Stimulated activated CD4-positive, alpha-beta T cell treated with anti-CD3 and anti-CD28 coated beads, Interleukin-2, amount 100 ng/mL, for 48 hours (primary cell): ENCODE measurements around the gene UBALD2.
"Not testable (repeated sequence)": the region's sequence is repeated elsewhere in the genome, so short reads cannot be mapped to it uniquely, and the experiment has no call there.

Experiments used
- DNase-seq, 2 donors: peaks; one replicate each; pipeline ENCODE4 v3.0.0-alpha.2; 2020

Gene UBALD2

GRCh38 chr17:76264755-76265623 lies at the start of gene UBALD2:
Gene UBALD2 (plus strand): TSS chr17:76265348. CDS start chr17:76265506, 158 bp downstream.
- DNase-seq, result peak; percentile 97 to 98

GRCh38 chr17:76217081-76217480 lies 48.1 kb upstream of the UBALD2 start:
- DNase-seq, result no peak

- DNase-seq, result no peak
These were observed 45.3 kb upstream of the UBALD2 start for GRCh38 chr17:76219670-76220383.

GRCh38 chr17:76223802-76224201 lies 41.3 kb upstream of the UBALD2 start:
- DNase-seq, result no peak

GRCh38 chr17:76225373-76226086 lies 39.6 kb upstream of the UBALD2 start:
- not testable (repeated sequence) for DNase-seq

- DNase-seq, result not testable (repeated sequence)
These were observed 38.4 kb upstream of the UBALD2 start for GRCh38 chr17:76226749-76227148.

GRCh38 chr17:76232342-76232741 lies 32.8 kb upstream of the UBALD2 start:
- no peak for DNase-seq

GRCh38 chr17:76233588-76234353 lies 31.4 kb upstream of the UBALD2 start:
- DNase-seq, result no peak

- DNase-seq, result no peak
These were observed 30.8 kb upstream of the UBALD2 start for GRCh38 chr17:76234354-76234679.

GRCh38 chr17:76235883-76236282 lies 29.3 kb upstream of the UBALD2 start:
- no peak for DNase-seq

- DNase-seq, result no peak
These were observed 28.5 kb upstream of the UBALD2 start for GRCh38 chr17:76236603-76237002.

GRCh38 chr17:76237859-76238313 lies 27.3 kb upstream of the UBALD2 start:
- no peak for DNase-seq

- no peak for DNase-seq
These were observed 26.2 kb upstream of the UBALD2 start for GRCh38 chr17:76238847-76239537.

- no peak for DNase-seq
These were observed 25.4 kb upstream of the UBALD2 start for GRCh38 chr17:76239538-76240274.

- DNase-seq, result peak in 1 of 2 donors; percentile 53
These were observed 24.5 kb upstream of the UBALD2 start, which contains the start of gene RNF157 for GRCh38 chr17:76240461-76241203. Gene RNF157 (minus strand): TSS chr17:76240493. CDS start chr17:76240240, 253 bp downstream.

GRCh38 chr17:76241204-76241538 lies 24.0 kb upstream of the UBALD2 start:
- no peak for DNase-seq

- no peak for DNase-seq
These were observed 23.4 kb upstream of the UBALD2 start for GRCh38 chr17:76241691-76242255.

GRCh38 chr17:76243826-76244679 lies 21.1 kb upstream of the UBALD2 start:
- no peak for DNase-seq

- not testable (repeated sequence) for DNase-seq
These were observed 20.4 kb upstream of the UBALD2 start for GRCh38 chr17:76244721-76245120.
